GM12891 (cell line): Measurements from ENCODE around the gene TMEM255B.

Experiments used
- POLR2A ChIP-seq: IDR thresholded peaks from 2 replicates; pipeline ENCODE4 v1.6.1; 2011; ENCODE audit warnings: low read depth, low read length, control low read depth
- POLR2AphosphoS5 ChIP-seq: IDR thresholded peaks from 2 replicates; pipeline ENCODE4 v1.6.1; 2011; ENCODE audit warnings: low read depth, low read length, control low read depth
- TAF1 ChIP-seq: IDR thresholded peaks from 2 replicates; pipeline ENCODE4 v1.6.1; 2011; ENCODE audit warnings: low read depth, low read length, control low read depth

GRCh38 chr13:113809934-113810333 lies 50.9 kb downstream of the TMEM255B start:
- no peak for TF ChIP-seq TAF1
- TF ChIP-seq POLR2A: no peak
- TF ChIP-seq POLR2AphosphoS5: no peak
